Activated naive CD4-positive, alpha-beta T cell treated with anti-CD3 and anti-CD28 coated beads, Interleukin-2, amount 10 ng/mL, durations not matched to agents 7 days and 5 days (primary cell): ENCODE data around the gene ROM1.

ENCODE experiments used
- CTCF ChIA-PET: fragments of 350-600 bp; sonication (Branson Sonifier 250); formaldehyde crosslinking; loops from one replicate; lab custom pipeline; 2021; ENCODE audit warnings: antibody characterized with exemption; lab: Charles Lee
- DNase-seq: peaks from one replicate; pipeline ENCODE4 v3.0.0-alpha.2; 2020
- H3K27ac Mint-ChIP-seq: one replicate; pipeline ENCODE4 v1.8.0; 2021; ENCODE audit warnings: mild to moderate bottlenecking, moderate library complexity, mixed read lengths
- H3K27me3 Mint-ChIP-seq: one replicate; pipeline ENCODE4 v1.8.0; 2021; ENCODE audit warnings: mild to moderate bottlenecking, mixed read lengths
- H3K36me3 Mint-ChIP-seq: one replicate; pipeline ENCODE4 v1.8.0; 2021; ENCODE audit warnings: mixed read lengths
- H3K4me1 Mint-ChIP-seq: one replicate; pipeline ENCODE4 v1.8.0; 2021; ENCODE audit warnings: mixed read lengths
- H3K4me3 Mint-ChIP-seq: one replicate; pipeline ENCODE4 v1.8.0; 2021; ENCODE audit warnings: mild to moderate bottlenecking, moderate library complexity, mixed read lengths
- H3K9me3 Mint-ChIP-seq: one replicate; pipeline ENCODE4 v1.8.0; 2021; ENCODE audit warnings: mixed read lengths

The ROM1 gene

DNA sequence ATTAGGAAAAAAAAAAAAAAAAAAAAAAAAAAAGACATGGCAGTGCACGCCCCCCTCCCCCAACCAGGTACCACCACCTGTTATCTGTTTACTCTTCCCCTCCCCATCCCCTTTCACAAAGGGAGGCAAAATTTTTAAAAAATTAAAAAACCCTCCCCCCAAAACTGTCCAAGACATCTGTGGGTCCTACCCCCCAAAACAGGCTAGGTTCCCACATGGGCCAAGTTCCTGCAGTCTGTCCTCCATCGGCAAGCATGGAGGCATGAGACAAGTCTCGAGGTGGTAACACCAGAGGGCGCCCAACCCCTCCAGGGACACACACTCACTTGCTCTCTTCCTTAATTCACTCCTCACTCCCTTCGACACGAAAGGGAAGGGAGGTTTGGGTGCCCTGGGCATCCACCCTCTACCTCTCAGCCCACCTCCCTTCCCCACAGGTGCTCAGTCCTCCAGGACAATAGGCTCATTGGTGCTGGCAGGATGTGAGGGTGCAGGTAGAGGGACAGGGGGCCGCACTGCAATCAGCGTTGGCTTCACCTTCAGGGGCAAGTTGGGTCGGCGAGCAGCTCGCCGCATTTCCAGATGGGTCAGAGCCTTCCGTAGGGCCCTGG is 19.5 kb upstream of the ROM1 start:
- Mint-ChIP-seq H3K27me3 (no peaks in the 10 kb centered on the region), H3K27ac (peak overlapping the region; percentile 92), H3K4me3 (peak overlapping the region; percentile 71), H3K4me1 (peaks cover 72% of the 10 kb centered on the region), H3K36me3 (peaks cover 59% of the 10 kb centered on the region), H3K9me3 (no peaks in the 10 kb centered on the region)
- DNase-seq, result peak; percentile 91
- CTCF ChIA-PET, result interaction anchor here (0.7 to 5.6 kb wide), 18 partner anchors 10 to 198 kb away, joined by 3 to 44 read pairs (median 4); partner anchors contain the start of genes C11orf98, CSKMT, EML3 and GANAB

DNA sequence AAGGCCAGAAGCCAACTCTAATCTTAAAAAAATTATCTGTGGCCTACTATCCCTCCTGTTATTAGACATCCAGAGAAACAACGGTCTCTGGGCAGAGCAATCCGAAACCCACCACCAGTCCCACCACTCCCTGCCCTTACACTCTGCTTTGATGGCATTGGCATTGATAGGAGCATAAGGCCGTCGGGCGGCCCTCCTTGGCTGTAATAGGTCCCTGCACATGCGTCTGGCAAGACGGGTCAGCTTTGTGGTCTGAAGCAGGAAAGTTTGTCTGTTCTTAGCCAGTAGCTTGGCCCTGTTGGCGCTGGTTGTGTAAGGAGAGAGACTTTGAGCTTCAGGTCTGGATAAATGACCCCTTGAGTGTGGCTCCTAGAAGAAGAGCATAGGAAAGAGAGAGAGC is 17.9 kb upstream of the ROM1 start:
- H3K4me1 Mint-ChIP-seq, result peaks cover 76% of the 10 kb centered on the region
- no peak for DNase-seq
- no peak overlapping the region for H3K4me3 Mint-ChIP-seq
- H3K36me3 Mint-ChIP-seq, result peaks cover 75% of the 10 kb centered on the region
- no peaks in the 10 kb centered on the region for H3K9me3 Mint-ChIP-seq
- CTCF ChIA-PET, result interaction anchor here (0.5 to 5.6 kb wide), 4 partner anchors 16 to 170 kb away, joined by 3 to 44 read pairs (median 10); partner anchors contain the start of genes EML3 and ROM1
- no peak overlapping the region for H3K27ac Mint-ChIP-seq
- H3K27me3 Mint-ChIP-seq, result no peaks in the 10 kb centered on the region

DNA sequence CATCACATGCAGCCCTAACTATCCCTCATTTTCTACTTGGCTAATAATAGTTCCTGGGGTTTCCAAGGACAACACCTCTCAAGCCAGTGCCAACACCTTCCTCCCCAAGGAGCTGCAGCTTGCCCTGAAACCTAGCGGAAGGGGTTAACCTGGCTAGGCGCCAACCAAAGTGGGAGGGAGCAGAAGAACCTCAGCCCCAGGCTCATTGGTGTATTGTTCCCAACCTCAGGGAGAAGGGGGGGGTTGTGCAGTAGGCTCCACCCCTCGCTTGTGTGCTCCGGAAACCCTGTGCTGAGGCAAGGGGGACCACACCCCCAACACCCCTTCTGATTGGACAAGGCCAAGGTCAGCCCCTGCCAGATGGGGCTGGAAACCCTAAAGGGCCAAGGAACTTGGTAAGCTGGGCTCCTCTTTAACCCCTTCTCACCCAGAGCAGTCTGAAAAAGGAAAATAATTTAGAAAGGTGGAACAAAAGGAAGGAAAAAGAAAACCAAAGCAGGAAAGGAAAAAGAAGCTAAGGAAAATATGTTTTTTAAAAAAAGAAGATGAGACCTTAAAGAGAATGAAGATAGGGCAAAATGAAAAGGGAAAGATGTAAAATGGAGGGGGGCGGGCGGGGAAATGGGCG is 13.9 kb upstream of the ROM1 start:
- CTCF ChIA-PET, result interaction anchor here (0.8 kb wide), 1 partner anchor 176 kb away, joined by 4 read pairs; no protein-coding TSS in a partner anchor
- H3K4me3 Mint-ChIP-seq, result peak overlapping the region; percentile 87
- peaks cover 65% of the 10 kb centered on the region for H3K4me1 Mint-ChIP-seq
- H3K27ac Mint-ChIP-seq, result peak overlapping the region; percentile 96
- peak; percentile 98 for DNase-seq
- no peaks in the 10 kb centered on the region for H3K9me3 Mint-ChIP-seq
- H3K27me3 Mint-ChIP-seq, result no peaks in the 10 kb centered on the region
- peaks cover 79% of the 10 kb centered on the region for H3K36me3 Mint-ChIP-seq

DNA sequence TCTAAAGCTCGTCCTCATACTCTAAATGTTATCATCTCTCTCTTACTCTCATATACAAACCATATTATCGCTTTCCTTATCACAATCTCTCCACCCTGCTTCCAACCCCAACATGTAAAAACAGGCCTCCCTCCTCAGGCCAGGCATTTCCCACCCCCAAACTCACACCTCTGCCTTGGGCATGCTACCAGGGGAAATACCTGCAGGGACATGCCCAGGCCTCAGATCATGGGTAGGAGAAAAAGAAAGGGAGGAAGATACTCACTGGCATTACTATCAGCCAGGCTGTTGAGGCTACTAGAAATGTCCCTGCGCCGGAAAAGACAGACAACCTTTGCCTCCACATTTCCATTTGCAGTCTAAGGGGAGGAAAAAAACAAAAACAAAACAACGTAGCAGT is 13.2 kb upstream of the ROM1 start:
- peaks cover 61% of the 10 kb centered on the region for H3K4me1 Mint-ChIP-seq
- peaks cover 74% of the 10 kb centered on the region for H3K36me3 Mint-ChIP-seq
- H3K9me3 Mint-ChIP-seq, result no peaks in the 10 kb centered on the region
- CTCF ChIA-PET, result interaction anchor here (0.8 kb wide), 1 partner anchor 177 kb away, joined by 4 read pairs; no protein-coding TSS in a partner anchor
- peak overlapping the region; percentile 96 for H3K27ac Mint-ChIP-seq
- peak overlapping the region; percentile 87 for H3K4me3 Mint-ChIP-seq
- H3K27me3 Mint-ChIP-seq, result no peaks in the 10 kb centered on the region
- no peak for DNase-seq

DNA sequence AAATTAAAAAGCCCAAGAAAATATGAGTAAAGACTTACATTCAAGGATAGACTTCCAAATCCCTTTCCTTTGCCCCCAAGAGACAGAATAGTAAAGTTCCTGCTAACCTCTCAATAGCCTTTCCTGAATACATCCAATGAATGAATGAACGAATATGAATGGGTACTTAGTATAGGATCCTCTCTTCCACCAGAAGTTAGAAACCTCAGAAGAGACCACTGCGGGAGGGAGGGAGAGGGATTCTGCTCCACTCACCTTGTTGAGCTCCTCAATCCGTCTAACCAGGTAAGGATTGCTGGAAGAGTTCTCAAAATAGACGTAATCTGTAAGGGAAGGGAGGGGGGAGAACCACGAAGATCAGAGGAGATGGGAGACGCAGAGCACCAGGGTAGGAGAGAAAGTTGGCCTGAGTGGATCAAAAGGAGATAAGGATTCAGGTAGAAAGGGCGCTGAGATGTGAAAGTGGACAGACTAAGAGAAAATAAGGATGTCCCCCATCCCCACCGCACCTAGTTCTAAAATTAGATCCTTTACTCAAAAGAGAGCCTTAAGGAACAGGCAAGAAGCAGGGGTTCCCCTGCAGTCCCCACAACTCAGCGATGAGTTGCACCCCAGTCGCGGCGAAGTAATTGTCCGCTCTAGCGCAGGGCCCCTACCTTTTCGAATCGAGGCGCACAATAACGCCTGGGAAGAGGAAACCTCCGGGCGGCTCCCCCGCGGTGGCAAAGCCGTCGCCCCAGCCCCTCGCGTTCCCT is 12.5 kb upstream of the ROM1 start:
- peak overlapping the region; percentile 96 for H3K27ac Mint-ChIP-seq
- H3K27me3 Mint-ChIP-seq, result no peaks in the 10 kb centered on the region
- H3K4me3 Mint-ChIP-seq, result peak overlapping the region; percentile 87
- peaks cover 72% of the 10 kb centered on the region for H3K36me3 Mint-ChIP-seq
- no peaks in the 10 kb centered on the region for H3K9me3 Mint-ChIP-seq
- DNase-seq, result no peak
- CTCF ChIA-PET, result interaction anchor here (1.3 to 2.1 kb wide), 3 partner anchors 9 to 66 kb away, joined by 4 to 16 read pairs (median 10); partner anchors contain the start of genes B3GAT3 and TUT1
- H3K4me1 Mint-ChIP-seq, result peaks cover 58% of the 10 kb centered on the region

DNA sequence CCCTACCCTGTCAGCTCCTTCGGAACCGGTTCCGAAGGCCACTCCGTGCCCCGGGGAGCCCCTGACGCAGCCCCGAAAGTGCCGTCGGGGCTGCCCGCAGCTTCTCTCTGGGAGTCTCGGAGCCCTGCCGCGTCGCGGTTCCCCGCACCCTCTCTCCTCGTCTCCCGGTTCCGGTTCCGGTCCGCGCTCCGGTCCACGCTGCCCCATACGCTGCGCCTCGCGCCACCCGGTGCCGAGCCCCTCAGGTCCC is 12.0 kb upstream of the ROM1 start:
- Mint-ChIP-seq H3K36me3 (peaks cover 73% of the 10 kb centered on the region), H3K4me1 (peaks cover 58% of the 10 kb centered on the region), H3K27ac (peak overlapping the region; percentile 96), H3K4me3 (peak overlapping the region; percentile 87), H3K9me3 (no peaks in the 10 kb centered on the region), H3K27me3 (no peaks in the 10 kb centered on the region)
- CTCF ChIA-PET, result interaction anchor here (0.9 to 2.1 kb wide), 6 partner anchors 9 to 93 kb away, joined by 3 to 16 read pairs (median 8); partner anchors contain the start of genes B3GAT3, EML3, LRRN4CL and TUT1
- DNase-seq, result peak; percentile 68

DNA sequence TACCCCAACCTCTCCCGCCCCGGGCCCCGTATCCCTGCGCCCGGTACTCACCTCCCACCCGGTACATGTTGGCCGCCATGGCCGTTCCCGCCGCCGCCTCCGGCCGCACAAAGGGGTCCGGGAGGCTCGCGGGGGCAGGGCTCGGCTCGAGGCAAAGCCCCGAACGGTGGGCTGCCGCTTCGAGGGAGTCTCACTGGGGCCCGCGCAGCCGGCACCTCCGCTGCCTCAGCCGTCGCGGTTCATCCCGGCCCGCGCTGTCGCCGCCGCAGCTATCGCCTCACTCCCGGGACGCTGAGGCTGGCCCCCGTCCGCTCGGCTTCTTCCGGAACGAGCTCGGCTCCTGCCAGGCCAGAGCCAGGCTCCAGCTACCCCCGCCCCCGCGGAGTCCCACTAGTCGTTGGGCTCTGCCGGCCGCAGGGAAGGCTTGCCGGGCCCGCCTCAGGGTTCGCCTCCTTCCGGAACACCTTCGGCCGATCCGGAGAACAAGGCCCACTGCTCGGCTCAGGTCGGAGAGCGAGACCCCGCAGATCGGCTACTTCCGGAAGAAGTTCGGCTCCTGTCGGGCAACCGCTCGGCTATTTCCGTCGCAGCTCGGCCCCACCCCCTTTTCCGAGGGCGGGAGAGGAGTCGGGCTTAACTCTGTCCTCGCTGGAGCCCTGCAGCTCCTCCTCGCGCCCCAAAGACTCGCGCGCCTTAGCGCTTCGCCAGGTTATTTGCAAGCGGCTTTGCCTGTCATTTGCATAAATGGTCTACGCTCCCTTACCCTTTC is 11.5 kb upstream of the ROM1 start, which contains the start of gene MTA2:
TSS of gene MTA2 (minus strand) at position 494 of the 769 bp plus-strand sequence. CDS start at position 79, 415 bp downstream.
- H3K36me3 Mint-ChIP-seq, result peaks cover 71% of the 10 kb centered on the region
- H3K27me3 Mint-ChIP-seq, result no peaks in the 10 kb centered on the region
- DNase-seq, result peak; percentile 100
- peak within 1 kb of the TSS; percentile 96 for H3K27ac Mint-ChIP-seq
- no peaks in the 10 kb centered on the region for H3K9me3 Mint-ChIP-seq
- peaks cover 58% of the 10 kb centered on the region for H3K4me1 Mint-ChIP-seq
- CTCF ChIA-PET, result interaction anchor here (0.9 to 2.1 kb wide), 6 partner anchors 10 to 92 kb away, joined by 3 to 16 read pairs (median 8); partner anchors contain the start of genes B3GAT3, EML3, LRRN4CL and TUT1
- peak within 1 kb of the TSS; percentile 87 for H3K4me3 Mint-ChIP-seq

DNA sequence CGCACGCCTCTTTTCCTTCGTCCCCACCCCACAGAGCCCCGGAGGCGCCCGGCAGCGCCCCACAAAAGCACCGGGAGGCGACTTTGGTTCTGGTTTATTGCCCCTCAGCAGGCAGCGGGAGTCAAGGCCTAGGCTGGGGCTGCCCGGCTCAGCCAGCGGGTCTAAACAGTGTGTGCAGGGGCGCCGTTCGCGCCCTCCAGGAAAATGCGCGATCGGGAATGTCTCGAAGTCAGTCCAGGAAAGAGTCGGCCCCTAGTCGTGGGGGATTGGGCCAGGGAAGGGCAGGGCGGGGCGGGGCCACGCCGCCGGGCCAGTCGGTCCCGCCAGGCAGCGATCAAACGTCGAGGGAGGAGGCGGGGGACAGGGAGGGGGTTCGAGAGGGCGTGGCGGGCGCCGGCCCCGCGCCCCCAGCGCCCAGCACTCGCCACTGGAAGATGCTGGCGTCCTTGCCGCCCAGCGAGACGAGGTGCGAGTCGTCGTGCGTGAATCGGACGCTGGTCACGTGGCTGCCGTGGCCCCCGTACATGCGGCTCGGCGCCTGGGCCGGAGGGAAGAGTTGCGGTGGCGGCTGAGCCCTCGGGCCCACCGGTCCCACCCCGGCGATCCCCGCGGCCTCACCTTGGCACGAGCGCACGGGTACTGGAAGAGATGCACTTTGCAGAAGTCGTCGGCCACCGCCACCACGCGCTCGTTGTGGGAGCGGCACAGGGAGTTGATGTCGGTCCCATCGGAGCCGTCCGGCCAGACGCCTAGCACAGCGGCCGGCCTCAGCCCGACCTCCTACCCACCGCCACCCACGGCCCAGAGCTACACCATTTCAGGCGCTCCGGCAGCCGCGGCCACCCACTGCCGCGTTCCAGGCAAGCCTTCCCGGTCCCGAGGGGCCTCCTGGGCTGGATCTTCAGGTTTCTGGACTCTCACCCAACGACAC is 10.7 kb upstream of the ROM1 start:
- Mint-ChIP-seq H3K9me3 (no peaks in the 10 kb centered on the region), H3K36me3 (peaks cover 72% of the 10 kb centered on the region), H3K27me3 (no peaks in the 10 kb centered on the region), H3K4me1 (peaks cover 54% of the 10 kb centered on the region), H3K4me3 (peak overlapping the region; percentile 87), H3K27ac (peak overlapping the region; percentile 96)
- CTCF ChIA-PET, result interaction anchor here (0.9 to 2.1 kb wide), 6 partner anchors 9 to 91 kb away, joined by 3 to 16 read pairs (median 8); partner anchors contain the start of genes B3GAT3, EML3, LRRN4CL and TUT1
- DNase-seq, result no peak

DNA sequence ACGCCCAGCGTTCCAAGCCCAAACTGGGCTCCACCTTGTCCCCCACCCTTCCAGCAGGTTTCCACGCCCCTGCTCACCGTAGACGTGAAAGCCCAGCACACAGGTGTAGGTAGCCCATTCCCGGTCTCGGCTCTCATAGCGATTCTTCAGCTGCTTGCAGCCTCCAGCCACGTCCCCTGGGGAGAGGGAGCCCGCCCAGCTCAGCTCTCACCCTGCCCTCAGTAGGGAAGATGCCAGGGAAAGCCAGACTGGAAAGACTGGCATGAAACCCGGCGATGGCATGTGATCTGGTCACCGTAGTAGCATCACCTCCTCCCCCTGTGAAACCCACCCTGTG is 10.0 kb upstream of the ROM1 start:
- peak overlapping the region; percentile 75 for H3K27ac Mint-ChIP-seq
- DNase-seq, result no peak
- H3K4me1 Mint-ChIP-seq, result peaks cover 54% of the 10 kb centered on the region
- no peaks in the 10 kb centered on the region for H3K27me3 Mint-ChIP-seq
- peaks cover 72% of the 10 kb centered on the region for H3K36me3 Mint-ChIP-seq
- peak overlapping the region; percentile 50 for H3K4me3 Mint-ChIP-seq
- CTCF ChIA-PET, result interaction anchor here (0.9 to 1.7 kb wide), 2 partner anchors 9 to 11 kb away, joined by 3 to 5 read pairs; partner anchors contain the start of gene TUT1
- H3K9me3 Mint-ChIP-seq, result no peaks in the 10 kb centered on the region

DNA sequence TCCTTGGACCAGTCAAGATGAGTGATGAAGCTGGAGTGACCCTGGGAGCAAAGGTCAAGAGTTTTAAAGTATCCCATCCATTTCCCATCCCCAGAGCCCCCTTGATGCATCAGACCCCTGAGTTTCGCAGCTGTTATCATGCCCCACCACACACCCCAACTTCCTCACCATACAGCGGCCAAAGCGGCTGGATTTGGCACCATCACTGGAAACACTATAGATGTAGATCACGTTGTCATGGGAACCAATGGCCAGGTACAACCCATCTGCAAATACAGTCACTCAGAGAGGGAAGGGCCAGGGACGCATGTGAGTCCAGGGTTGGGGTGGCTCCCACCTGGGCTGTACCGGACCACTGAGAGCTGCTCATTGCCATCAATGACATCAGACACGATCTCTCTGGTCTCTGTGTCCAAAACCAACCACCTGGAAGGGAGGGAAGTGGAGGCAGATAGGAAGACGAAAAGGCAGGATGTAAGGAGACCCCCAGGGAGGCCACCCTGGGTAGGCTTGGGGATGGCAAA is 9.2 kb upstream of the ROM1 start:
- no peaks in the 10 kb centered on the region for H3K27me3 Mint-ChIP-seq
- peak overlapping the region; percentile 28 for H3K27ac Mint-ChIP-seq
- H3K4me3 Mint-ChIP-seq, result peak overlapping the region; percentile 50
- no peaks in the 10 kb centered on the region for H3K9me3 Mint-ChIP-seq
- H3K4me1 Mint-ChIP-seq, result peaks cover 52% of the 10 kb centered on the region
- CTCF ChIA-PET, result interaction anchor here (0.9 to 1.7 kb wide), 2 partner anchors 10 to 12 kb away, joined by 3 to 5 read pairs; partner anchors contain the start of gene TUT1
- DNase-seq, result no peak
- peaks cover 68% of the 10 kb centered on the region for H3K36me3 Mint-ChIP-seq

DNA sequence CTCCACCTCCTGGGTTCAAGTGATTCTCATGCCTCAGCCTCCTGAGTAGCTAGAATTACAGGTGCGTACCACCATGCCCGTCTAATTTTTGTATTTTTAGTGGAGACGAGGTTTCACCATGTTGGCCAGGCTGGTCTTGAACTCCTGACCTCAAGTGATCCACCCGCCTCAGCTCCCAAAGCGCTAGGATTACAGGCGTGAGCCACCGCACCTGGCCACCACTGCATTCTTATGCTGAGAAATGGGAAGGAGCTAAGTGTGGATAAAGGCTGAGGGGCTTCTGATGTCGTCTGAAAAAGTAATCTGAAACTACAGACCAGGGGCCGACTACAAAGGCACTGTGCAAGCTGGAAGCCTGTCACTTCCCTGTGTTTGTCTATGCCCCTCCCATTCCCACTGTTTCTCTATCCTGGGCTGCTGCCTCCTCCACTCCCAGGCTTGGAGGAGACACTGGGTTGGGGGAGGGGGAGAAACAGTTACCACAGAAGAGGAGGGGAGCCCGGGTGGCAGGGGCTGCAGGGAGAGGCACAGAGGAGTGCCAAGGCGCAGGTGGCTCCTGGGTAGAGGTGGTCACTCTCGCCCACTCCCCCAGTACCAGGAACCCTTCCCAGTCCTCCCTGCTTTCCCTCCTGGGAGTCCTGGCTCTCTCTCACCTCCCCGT is 8.5 kb upstream of the ROM1 start:
- H3K4me1 Mint-ChIP-seq, result peaks cover 52% of the 10 kb centered on the region
- no peaks in the 10 kb centered on the region for H3K9me3 Mint-ChIP-seq
- H3K27ac Mint-ChIP-seq, result no peak overlapping the region
- no peak overlapping the region for H3K4me3 Mint-ChIP-seq
- H3K27me3 Mint-ChIP-seq, result no peaks in the 10 kb centered on the region
- CTCF ChIA-PET, result interaction anchor here (1.7 kb wide), 1 partner anchor 12 kb away, joined by 5 read pairs; the partner anchor contains the start of gene TUT1
- DNase-seq, result no peak
- H3K36me3 Mint-ChIP-seq, result peaks cover 65% of the 10 kb centered on the region

DNA sequence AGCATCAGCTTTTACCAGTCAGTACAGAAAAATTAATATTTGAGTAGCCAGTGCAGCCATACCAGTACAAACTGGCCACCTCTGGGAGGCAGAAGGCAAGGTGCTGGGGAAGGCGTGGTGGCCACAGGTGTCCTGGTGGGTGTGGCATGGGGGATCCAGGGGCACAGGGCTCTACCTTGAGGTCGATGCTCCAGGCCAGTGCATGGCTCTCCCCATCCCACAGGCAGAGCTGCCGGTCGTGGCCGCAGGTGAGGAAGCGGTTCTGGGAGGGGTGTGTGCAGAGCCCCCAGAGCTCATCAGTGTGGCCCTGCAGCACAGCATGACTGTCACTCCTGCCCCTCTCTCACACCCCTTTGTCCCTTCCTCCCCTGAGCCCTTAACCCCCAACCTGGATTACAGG is 7.6 kb upstream of the ROM1 start:
- H3K4me3 Mint-ChIP-seq, result no peak overlapping the region
- no peak for DNase-seq
- H3K27me3 Mint-ChIP-seq, result no peaks in the 10 kb centered on the region
- peaks cover 53% of the 10 kb centered on the region for H3K4me1 Mint-ChIP-seq
- peaks cover 65% of the 10 kb centered on the region for H3K36me3 Mint-ChIP-seq
- no peak overlapping the region for H3K27ac Mint-ChIP-seq
- H3K9me3 Mint-ChIP-seq, result no peaks in the 10 kb centered on the region
- CTCF ChIA-PET, result no interaction called here
